HEK293 (cell line): ENCODE data around the gene VAV3.

Source experiments
- CTCF ChIA-PET: fragments of 350-600 bp; formaldehyde crosslinking; extraction: SDS; loops from one replicate; lab custom pipeline; 2021; ENCODE audit warnings: antibody characterized with exemption; lab: Yijun Ruan, JAX
- POLR2A ChIA-PET: fragments of 300-600 bp; formaldehyde crosslinking; extraction: SDS; loops from one replicate; lab custom pipeline; 2020; ENCODE audit warnings: antibody characterized with exemption, inconsistent platforms; lab: Yijun Ruan, JAX
- H3K27ac ChIP-seq: fragments of 200-500 bp; sonication (Bioruptor generic); 2 replicates; pipeline ENCODE4 v1.5.1; 2014; ENCODE audit warnings: low read depth, low read length, control low read depth, inconsistent platforms; ENCODE audit errors: extremely low read depth
- H3K36me3 ChIP-seq, 2 experiments: fragments of 200-500 bp in 1 of 2; sonication (Bioruptor generic) in 1 of 2; 1 replicate in 1 of 2; 2 replicates in 1 of 2; pipeline ENCODE4 v1.5.1; 2014 to 2017; ENCODE audit warnings: inconsistent platforms in 2 of 2, low read length in 2 of 2; ENCODE audit not compliant: control insufficient read depth in 2 of 2, insufficient read depth in 1 of 2
- H3K4me1 ChIP-seq: fragments of 200-500 bp; sonication (Bioruptor generic); 2 replicates; pipeline ENCODE4 v1.5.1; 2014; ENCODE audit warnings: mild to moderate bottlenecking, low read length, inconsistent platforms; ENCODE audit not compliant: control insufficient read depth, insufficient read depth
- H3K4me3 ChIP-seq: 2 replicates; pipeline ENCODE4 v1.5.1; 2011; ENCODE audit warnings: low read depth, mild to moderate bottlenecking, control low read depth, low read length, moderate library complexity
- H3K9me3 ChIP-seq: fragments of 200-500 bp; sonication (Bioruptor generic); 2 replicates; pipeline ENCODE4 v1.5.1; 2014; ENCODE audit warnings: low read depth, low read length, inconsistent platforms; ENCODE audit not compliant: control insufficient read depth, insufficient read depth
- KLF1 ChIP-seq: fragments of 450-650 bp; formaldehyde crosslinking; IDR thresholded peaks from 2 replicates; pipeline ENCODE4 v1.5.1; 2016; ENCODE audit warnings: missing biosample characterization, missing genetic modification characterization
- OSR2 ChIP-seq: fragments of 450-650 bp; formaldehyde crosslinking; IDR thresholded peaks from 2 replicates; pipeline ENCODE4 v1.5.1; 2016; ENCODE audit warnings: missing biosample characterization, missing genetic modification characterization
- ZBTB20 ChIP-seq: fragments of 450-650 bp; formaldehyde crosslinking; IDR thresholded peaks from 2 replicates; pipeline ENCODE4 v1.5.1; 2016; ENCODE audit warnings: missing biosample characterization, missing genetic modification characterization
- ZNF174 ChIP-seq: fragments of 450-650 bp; formaldehyde crosslinking; IDR thresholded peaks from 2 replicates; pipeline ENCODE4 v1.5.0; 2017; ENCODE audit warnings: missing biosample characterization, mild to moderate bottlenecking, missing genetic modification characterization
- ZNF24 ChIP-seq: fragments of 450-650 bp; formaldehyde crosslinking; IDR thresholded peaks from 2 replicates; pipeline ENCODE4 v1.5.1; 2016; ENCODE audit warnings: missing biosample characterization, missing genetic modification characterization
- ZNF514 ChIP-seq: fragments of 450-650 bp; formaldehyde crosslinking; IDR thresholded peaks from 2 replicates; pipeline ENCODE4 v1.5.1; 2016; ENCODE audit warnings: missing biosample characterization, missing genetic modification characterization
- ZNF623 ChIP-seq: fragments of 450-650 bp; formaldehyde crosslinking; IDR thresholded peaks from 2 replicates; pipeline ENCODE4 v1.5.1; 2016; ENCODE audit warnings: missing biosample characterization, missing genetic modification characterization
- ZNF792 ChIP-seq: fragments of 450-650 bp; formaldehyde crosslinking; IDR thresholded peaks from 2 replicates; pipeline ENCODE4 v1.5.1; 2016; ENCODE audit warnings: missing biosample characterization, missing genetic modification characterization
- ZNF843 ChIP-seq: fragments of 450-650 bp; formaldehyde crosslinking; IDR thresholded peaks from 2 replicates; pipeline ENCODE4 v1.5.1; 2016; ENCODE audit warnings: missing biosample characterization, missing genetic modification characterization
- TF ChIP-seq, protein P1 (sequence below): fragments of 450-650 bp; formaldehyde crosslinking; IDR thresholded peaks from 2 replicates; pipeline ENCODE4 v1.5.1; 2016; ENCODE audit warnings: missing biosample characterization, missing genetic modification characterization
- TF ChIP-seq, protein P2 (sequence below): fragments of 450-650 bp; formaldehyde crosslinking; IDR thresholded peaks from 2 replicates; pipeline ENCODE4 v1.5.1; 2016; ENCODE audit warnings: missing biosample characterization, missing genetic modification characterization, borderline replicate concordance
- TF ChIP-seq, protein P3 (sequence below): IDR thresholded peaks from 2 replicates; pipeline ENCODE4 v1.6.1; 2011; ENCODE audit warnings: mild to moderate bottlenecking, low read depth, low read length, borderline replicate concordance
- TF ChIP-seq, protein P4 (sequence below): fragments of 450-650 bp; formaldehyde crosslinking; IDR thresholded peaks from 2 replicates; pipeline ENCODE4 v1.5.1; 2016; ENCODE audit warnings: missing biosample characterization, missing genetic modification characterization
- TF ChIP-seq, protein P5 (sequence below): fragments of 450-650 bp; IDR thresholded peaks from 2 replicates; pipeline ENCODE4 v1.5.1; 2018; ENCODE audit warnings: missing biosample characterization, missing genetic modification characterization
- TF ChIP-seq, protein P6 (sequence below): fragments of 450-650 bp; formaldehyde crosslinking; IDR thresholded peaks from 2 replicates; pipeline ENCODE4 v1.5.1; 2016; ENCODE audit warnings: missing biosample characterization, missing genetic modification characterization, low read depth
- TF ChIP-seq, protein P7 (sequence below): fragments of 450-650 bp; formaldehyde crosslinking; IDR thresholded peaks from 2 replicates; pipeline ENCODE4 v1.5.1; 2017; ENCODE audit warnings: missing biosample characterization, missing genetic modification characterization

The VAV3 gene

DNA sequence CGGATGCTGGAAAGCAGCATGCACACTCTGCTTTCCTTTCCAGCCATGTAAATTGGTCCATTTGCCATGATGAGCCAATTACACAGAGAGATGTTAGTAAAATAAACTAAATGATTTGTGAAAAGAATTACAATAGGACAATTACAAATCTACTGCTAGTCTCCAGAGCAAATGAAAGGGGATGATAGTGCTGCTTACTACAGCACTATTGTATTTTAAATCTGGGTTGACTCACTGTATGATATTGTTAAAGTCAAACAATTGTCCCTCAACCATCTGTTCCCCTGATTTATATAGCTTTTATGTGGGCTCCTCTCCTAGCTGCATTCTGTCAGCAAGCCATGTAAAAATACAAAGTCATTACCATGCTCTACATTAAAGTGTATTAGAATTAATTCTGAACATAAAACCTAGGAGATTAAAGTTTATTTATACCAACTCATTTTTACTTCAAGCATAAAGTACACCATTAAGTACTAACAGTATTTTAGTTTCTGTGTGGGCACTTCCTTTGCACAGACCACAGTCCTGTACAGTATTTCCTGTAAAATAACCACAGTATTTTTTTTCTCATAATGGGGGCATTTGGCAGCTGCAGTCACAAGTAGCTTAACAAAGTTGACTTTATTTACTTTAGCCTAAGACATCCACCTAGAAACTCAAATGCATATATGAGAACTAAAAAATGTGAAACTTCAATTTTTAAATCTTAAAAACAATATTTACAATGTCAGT is 135.8 kb downstream of the VAV3 start:
- H3K9me3 ChIP-seq: no peaks in the 10 kb centered on the region
- no peak overlapping the region for H3K4me3 ChIP-seq
- no peaks in the 10 kb centered on the region for H3K36me3 ChIP-seq
- TF ChIP-seq, protein P1, sequence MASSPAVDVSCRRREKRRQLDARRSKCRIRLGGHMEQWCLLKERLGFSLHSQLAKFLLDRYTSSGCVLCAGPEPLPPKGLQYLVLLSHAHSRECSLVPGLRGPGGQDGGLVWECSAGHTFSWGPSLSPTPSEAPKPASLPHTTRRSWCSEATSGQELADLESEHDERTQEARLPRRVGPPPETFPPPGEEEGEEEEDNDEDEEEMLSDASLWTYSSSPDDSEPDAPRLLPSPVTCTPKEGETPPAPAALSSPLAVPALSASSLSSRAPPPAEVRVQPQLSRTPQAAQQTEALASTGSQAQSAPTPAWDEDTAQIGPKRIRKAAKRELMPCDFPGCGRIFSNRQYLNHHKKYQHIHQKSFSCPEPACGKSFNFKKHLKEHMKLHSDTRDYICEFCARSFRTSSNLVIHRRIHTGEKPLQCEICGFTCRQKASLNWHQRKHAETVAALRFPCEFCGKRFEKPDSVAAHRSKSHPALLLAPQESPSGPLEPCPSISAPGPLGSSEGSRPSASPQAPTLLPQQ: no peak
- TF ChIP-seq ZNF514 (tag by site-specific recombination): no peak
- no peak overlapping the region for H3K27ac ChIP-seq
- H3K4me1 ChIP-seq: no peaks in the 10 kb centered on the region
- CTCF ChIA-PET: interaction anchor here (0.6 kb wide), 1 partner anchor 104 kb away, joined by 7 read pairs; no protein-coding TSS in a partner anchor
- POLR2A ChIA-PET: no interaction called here

DNA sequence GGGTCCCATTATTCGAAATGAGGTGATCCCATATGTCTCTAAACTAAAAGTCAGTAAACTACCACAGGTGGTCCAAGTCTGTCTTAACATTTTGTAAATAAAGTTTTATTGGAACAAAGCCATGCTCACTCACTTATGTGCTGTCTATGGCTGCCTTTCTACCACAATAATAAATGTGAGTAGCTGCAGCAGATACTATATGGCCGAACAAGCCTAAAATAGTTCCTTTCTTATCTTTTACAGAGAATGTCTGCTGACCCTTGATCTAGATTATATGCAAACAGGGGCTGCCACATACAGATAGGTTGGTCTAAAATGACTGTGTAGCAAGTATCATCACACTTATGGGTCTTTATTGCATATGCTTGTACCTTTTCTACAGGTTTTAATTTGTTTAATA is 140.0 kb downstream of the VAV3 start:
- POLR2A ChIA-PET: no interaction called here
- H3K9me3 ChIP-seq: no peaks in the 10 kb centered on the region
- CTCF ChIA-PET: no interaction called here
- H3K36me3 ChIP-seq: no peaks in the 10 kb centered on the region
- no peak overlapping the region for H3K27ac ChIP-seq
- H3K4me1 ChIP-seq: no peaks in the 10 kb centered on the region
- H3K4me3 ChIP-seq: no peak overlapping the region
- TF ChIP-seq, protein P2, sequence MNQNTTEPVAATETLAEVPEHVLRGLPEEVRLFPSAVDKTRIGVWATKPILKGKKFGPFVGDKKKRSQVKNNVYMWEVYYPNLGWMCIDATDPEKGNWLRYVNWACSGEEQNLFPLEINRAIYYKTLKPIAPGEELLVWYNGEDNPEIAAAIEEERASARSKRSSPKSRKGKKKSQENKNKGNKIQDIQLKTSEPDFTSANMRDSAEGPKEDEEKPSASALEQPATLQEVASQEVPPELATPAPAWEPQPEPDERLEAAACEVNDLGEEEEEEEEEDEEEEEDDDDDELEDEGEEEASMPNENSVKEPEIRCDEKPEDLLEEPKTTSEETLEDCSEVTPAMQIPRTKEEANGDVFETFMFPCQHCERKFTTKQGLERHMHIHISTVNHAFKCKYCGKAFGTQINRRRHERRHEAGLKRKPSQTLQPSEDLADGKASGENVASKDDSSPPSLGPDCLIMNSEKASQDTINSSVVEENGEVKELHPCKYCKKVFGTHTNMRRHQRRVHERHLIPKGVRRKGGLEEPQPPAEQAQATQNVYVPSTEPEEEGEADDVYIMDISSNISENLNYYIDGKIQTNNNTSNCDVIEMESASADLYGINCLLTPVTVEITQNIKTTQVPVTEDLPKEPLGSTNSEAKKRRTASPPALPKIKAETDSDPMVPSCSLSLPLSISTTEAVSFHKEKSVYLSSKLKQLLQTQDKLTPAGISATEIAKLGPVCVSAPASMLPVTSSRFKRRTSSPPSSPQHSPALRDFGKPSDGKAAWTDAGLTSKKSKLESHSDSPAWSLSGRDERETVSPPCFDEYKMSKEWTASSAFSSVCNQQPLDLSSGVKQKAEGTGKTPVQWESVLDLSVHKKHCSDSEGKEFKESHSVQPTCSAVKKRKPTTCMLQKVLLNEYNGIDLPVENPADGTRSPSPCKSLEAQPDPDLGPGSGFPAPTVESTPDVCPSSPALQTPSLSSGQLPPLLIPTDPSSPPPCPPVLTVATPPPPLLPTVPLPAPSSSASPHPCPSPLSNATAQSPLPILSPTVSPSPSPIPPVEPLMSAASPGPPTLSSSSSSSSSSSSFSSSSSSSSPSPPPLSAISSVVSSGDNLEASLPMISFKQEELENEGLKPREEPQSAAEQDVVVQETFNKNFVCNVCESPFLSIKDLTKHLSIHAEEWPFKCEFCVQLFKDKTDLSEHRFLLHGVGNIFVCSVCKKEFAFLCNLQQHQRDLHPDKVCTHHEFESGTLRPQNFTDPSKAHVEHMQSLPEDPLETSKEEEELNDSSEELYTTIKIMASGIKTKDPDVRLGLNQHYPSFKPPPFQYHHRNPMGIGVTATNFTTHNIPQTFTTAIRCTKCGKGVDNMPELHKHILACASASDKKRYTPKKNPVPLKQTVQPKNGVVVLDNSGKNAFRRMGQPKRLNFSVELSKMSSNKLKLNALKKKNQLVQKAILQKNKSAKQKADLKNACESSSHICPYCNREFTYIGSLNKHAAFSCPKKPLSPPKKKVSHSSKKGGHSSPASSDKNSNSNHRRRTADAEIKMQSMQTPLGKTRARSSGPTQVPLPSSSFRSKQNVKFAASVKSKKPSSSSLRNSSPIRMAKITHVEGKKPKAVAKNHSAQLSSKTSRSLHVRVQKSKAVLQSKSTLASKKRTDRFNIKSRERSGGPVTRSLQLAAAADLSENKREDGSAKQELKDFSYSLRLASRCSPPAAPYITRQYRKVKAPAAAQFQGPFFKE (tag by site-specific recombination): no peak
- no peak for TF ChIP-seq KLF1 (tag by site-specific recombination)
- no peak for TF ChIP-seq ZNF792 (tag by site-specific recombination)
- TF ChIP-seq, protein P3, sequence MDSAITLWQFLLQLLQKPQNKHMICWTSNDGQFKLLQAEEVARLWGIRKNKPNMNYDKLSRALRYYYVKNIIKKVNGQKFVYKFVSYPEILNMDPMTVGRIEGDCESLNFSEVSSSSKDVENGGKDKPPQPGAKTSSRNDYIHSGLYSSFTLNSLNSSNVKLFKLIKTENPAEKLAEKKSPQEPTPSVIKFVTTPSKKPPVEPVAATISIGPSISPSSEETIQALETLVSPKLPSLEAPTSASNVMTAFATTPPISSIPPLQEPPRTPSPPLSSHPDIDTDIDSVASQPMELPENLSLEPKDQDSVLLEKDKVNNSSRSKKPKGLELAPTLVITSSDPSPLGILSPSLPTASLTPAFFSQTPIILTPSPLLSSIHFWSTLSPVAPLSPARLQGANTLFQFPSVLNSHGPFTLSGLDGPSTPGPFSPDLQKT: no peak
- TF ChIP-seq ZNF174 (tag by site-specific recombination): no peak
- TF ChIP-seq, protein P4, sequence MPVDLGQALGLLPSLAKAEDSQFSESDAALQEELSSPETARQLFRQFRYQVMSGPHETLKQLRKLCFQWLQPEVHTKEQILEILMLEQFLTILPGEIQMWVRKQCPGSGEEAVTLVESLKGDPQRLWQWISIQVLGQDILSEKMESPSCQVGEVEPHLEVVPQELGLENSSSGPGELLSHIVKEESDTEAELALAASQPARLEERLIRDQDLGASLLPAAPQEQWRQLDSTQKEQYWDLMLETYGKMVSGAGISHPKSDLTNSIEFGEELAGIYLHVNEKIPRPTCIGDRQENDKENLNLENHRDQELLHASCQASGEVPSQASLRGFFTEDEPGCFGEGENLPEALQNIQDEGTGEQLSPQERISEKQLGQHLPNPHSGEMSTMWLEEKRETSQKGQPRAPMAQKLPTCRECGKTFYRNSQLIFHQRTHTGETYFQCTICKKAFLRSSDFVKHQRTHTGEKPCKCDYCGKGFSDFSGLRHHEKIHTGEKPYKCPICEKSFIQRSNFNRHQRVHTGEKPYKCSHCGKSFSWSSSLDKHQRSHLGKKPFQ (tag by site-specific recombination): no peak
- no peak for TF ChIP-seq ZNF843 (tag by site-specific recombination)
- TF ChIP-seq OSR2: no peak
- TF ChIP-seq ZNF623 (tag by site-specific recombination): no peak
- no peak for TF ChIP-seq ZBTB20 (tag by site-specific recombination)
- TF ChIP-seq, protein P5, sequence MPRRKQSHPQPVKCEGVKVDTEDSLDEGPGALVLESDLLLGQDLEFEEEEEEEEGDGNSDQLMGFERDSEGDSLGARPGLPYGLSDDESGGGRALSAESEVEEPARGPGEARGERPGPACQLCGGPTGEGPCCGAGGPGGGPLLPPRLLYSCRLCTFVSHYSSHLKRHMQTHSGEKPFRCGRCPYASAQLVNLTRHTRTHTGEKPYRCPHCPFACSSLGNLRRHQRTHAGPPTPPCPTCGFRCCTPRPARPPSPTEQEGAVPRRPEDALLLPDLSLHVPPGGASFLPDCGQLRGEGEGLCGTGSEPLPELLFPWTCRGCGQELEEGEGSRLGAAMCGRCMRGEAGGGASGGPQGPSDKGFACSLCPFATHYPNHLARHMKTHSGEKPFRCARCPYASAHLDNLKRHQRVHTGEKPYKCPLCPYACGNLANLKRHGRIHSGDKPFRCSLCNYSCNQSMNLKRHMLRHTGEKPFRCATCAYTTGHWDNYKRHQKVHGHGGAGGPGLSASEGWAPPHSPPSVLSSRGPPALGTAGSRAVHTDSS: no peak
- TF ChIP-seq, protein P6, sequence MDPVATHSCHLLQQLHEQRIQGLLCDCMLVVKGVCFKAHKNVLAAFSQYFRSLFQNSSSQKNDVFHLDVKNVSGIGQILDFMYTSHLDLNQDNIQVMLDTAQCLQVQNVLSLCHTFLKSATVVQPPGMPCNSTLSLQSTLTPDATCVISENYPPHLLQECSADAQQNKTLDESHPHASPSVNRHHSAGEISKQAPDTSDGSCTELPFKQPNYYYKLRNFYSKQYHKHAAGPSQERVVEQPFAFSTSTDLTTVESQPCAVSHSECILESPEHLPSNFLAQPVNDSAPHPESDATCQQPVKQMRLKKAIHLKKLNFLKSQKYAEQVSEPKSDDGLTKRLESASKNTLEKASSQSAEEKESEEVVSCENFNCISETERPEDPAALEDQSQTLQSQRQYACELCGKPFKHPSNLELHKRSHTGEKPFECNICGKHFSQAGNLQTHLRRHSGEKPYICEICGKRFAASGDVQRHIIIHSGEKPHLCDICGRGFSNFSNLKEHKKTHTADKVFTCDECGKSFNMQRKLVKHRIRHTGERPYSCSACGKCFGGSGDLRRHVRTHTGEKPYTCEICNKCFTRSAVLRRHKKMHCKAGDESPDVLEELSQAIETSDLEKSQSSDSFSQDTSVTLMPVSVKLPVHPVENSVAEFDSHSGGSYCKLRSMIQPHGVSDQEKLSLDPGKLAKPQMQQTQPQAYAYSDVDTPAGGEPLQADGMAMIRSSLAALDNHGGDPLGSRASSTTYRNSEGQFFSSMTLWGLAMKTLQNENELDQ (tag by site-specific recombination): no peak
- TF ChIP-seq ZNF24 (tag by site-specific recombination): no peak
- TF ChIP-seq, protein P7, sequence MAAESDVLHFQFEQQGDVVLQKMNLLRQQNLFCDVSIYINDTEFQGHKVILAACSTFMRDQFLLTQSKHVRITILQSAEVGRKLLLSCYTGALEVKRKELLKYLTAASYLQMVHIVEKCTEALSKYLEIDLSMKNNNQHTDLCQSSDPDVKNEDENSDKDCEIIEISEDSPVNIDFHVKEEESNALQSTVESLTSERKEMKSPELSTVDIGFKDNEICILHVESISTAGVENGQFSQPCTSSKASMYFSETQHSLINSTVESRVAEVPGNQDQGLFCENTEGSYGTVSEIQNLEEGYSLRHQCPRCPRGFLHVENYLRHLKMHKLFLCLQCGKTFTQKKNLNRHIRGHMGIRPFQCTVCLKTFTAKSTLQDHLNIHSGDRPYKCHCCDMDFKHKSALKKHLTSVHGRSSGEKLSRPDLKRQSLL: no peak
- TF ChIP-seq, all 188 proteins: peak for 0
